Esophagus squamous epithelium (tissue), 5 donors: Measurements from ENCODE around the gene EZH2. TPM values are rescaled to one million over a fixed set of nuclear protein-coding genes. Genes with fewer than 3 reads are reported as not detected.

Experiments used
- DNase-seq: peaks from one replicate; lab custom pipeline; 2025; lab: John Stamatoyannopoulos, UW
- H3K27ac ChIP-seq, 4 donors: fragments of 200-600 bp; sonication (generic); one replicate each; pipeline ENCODE4 v1.5.1; 2016 to 2019; ENCODE audit warnings: mild to moderate bottlenecking in 1 of 4
- H3K27me3 ChIP-seq, 4 donors: fragments of 200-600 bp; sonication (generic); 1 replicate in 3 of 4; 2 replicates in 1 of 4; pipeline versions ENCODE4 v1.5.1 to v1.6.0; 2017 to 2021; ENCODE audit warnings: antibody characterized with exemption in 1 of 4
- H3K36me3 ChIP-seq, 3 donors: fragments of 200-600 bp; sonication (generic); one replicate each; pipeline ENCODE4 v1.5.1; 2016 to 2019
- H3K4me1 ChIP-seq, 3 donors: fragments of 200-600 bp; sonication (generic); one replicate each; pipeline ENCODE4 v1.5.1; 2017 to 2019
- H3K4me3 ChIP-seq, 4 donors: fragments of 200-600 bp; sonication (generic); 1 replicate in 3 of 4; 2 replicates in 1 of 4; pipeline ENCODE4 v1.5.1; 2016 to 2019; ENCODE audit warnings: mild to moderate bottlenecking in 2 of 4, moderate library complexity in 1 of 4
- H3K9me3 ChIP-seq, 3 donors: fragments of 200-600 bp; sonication (generic); one replicate each; pipeline ENCODE4 v1.5.1; 2016 to 2019
- CTCF ChIP-seq, 6 experiments: fragments of 450-650 bp in 4 of 6; fragments of 200-600 bp in 2 of 6; sonication (generic) in 2 of 6; IDR thresholded peaks; one replicate each; pipeline ENCODE4 v1.5.1; 2016 to 2019; ENCODE audit warnings: antibody characterized with exemption in 6 of 6, mild to moderate bottlenecking in 4 of 6, moderate library complexity in 4 of 6
- POLR2A ChIP-seq, 4 donors: fragments of 450-650 bp; IDR thresholded peaks; one replicate each; pipeline ENCODE4 v1.6.1; 2017; ENCODE audit warnings: antibody characterized with exemption in 4 of 4, mild to moderate bottlenecking in 4 of 4, moderate library complexity in 3 of 4
- WGBS, 2 donors: methylation state at CpG; one replicate each; pipeline ENCODE4 v1.1.5; 2018; 5-methylcytosine and 5-hydroxymethylcytosine counted together
- intact Hi-C: fragments of 100-400 bp; cut with DNase I; formaldehyde crosslinking; loops from one replicate; pipeline ENCODE4 v1.15.0; 2022
- total RNA-seq, 4 donors: library from RNA; depleted of rRNA; stranded (reverse); fragments of >200 nt; gene quantifications; one replicate each; pipeline ENCODE4 v1.1.0, GENCODE V29; 2016
- donor health status: DM: yes; HTN: yes; CAD: no.

EZH2 gene
- total RNA-seq, 4 donors from 2014 or later = 6.2 to 22.3 (median 12.7) TPM

- H3K4me1 ChIP-seq = peaks cover 0 to 21% (median 4%) of the 10 kb centered on the region in 3 donors
- no peak overlapping the region for H3K27ac ChIP-seq
These were observed 34.0 kb upstream of the EZH2 start for GRCh38 chr7:148918058-148918596.

GRCh38 chr7:148916186-148916585 lies 32.1 kb upstream of the EZH2 start:
- Histone ChIP-seq H3K27ac (no peak overlapping the region), H3K27me3 (no peaks in the 10 kb centered on the region), H3K36me3 (no peaks in the 10 kb centered on the region), H3K4me3 (no peak overlapping the region), H3K4me1 (peaks cover 0 to 30% (median 4%) of the 10 kb centered on the region in 3 donors), H3K9me3 (no peaks in the 10 kb centered on the region)
- no peak for TF ChIP-seq CTCF (IDR thresholded peaks at IDR 0.05)
- no peak for TF ChIP-seq POLR2A (IDR thresholded peaks at IDR 0.05)
- DNase-seq = no peak
- 33% methylated on average over 1 of the region's 1 CpG for WGBS, 2 donors
- intact Hi-C loops = no loop called here

More at GRCh38 chr7:148918058-148918596, 34.0 kb upstream of the EZH2 start:
- no peak for TF ChIP-seq CTCF (IDR thresholded peaks at IDR 0.05)
- TF ChIP-seq POLR2A (IDR thresholded peaks at IDR 0.05) = no peak
- intact Hi-C loops = no loop called here
- no peaks in the 10 kb centered on the region for H3K27me3 ChIP-seq
- WGBS, 2 donors = 86 to 90% methylated on average over 9 to 10 of the region's 10 CpGs
- H3K9me3 ChIP-seq = no peaks in the 10 kb centered on the region
- DNase-seq = no peak
- no peaks in the 10 kb centered on the region for H3K36me3 ChIP-seq
- H3K4me3 ChIP-seq = no peak overlapping the region

GRCh38 chr7:148915211-148915610 lies 31.1 kb upstream of the EZH2 start:
- no peak overlapping the region for H3K4me3 ChIP-seq
- DNase-seq = no peak
- intact Hi-C loops = no loop called here
- H3K27ac ChIP-seq = no peak overlapping the region
- TF ChIP-seq CTCF (IDR thresholded peaks at IDR 0.05) = no peak
- no peak for TF ChIP-seq POLR2A (IDR thresholded peaks at IDR 0.05)
- no peaks in the 10 kb centered on the region for H3K36me3 ChIP-seq
- H3K4me1 ChIP-seq = peaks cover 0 to 38% (median 4%) of the 10 kb centered on the region in 3 donors
- WGBS, 2 donors = 66 to 78% methylated on average over 6 to 7 of the region's 7 CpGs
- H3K27me3 ChIP-seq = no peaks in the 10 kb centered on the region
- no peaks in the 10 kb centered on the region for H3K9me3 ChIP-seq

- Histone ChIP-seq H3K9me3 (no peaks in the 10 kb centered on the region), H3K4me1 (peaks cover 0 to 42% (median 4%) of the 10 kb centered on the region in 3 donors), H3K27me3 (no peaks in the 10 kb centered on the region), H3K36me3 (no peaks in the 10 kb centered on the region), H3K4me3 (no peak overlapping the region), H3K27ac (peak overlapping the region in 1 of 4 donors; percentile 36)
- TF ChIP-seq CTCF (IDR thresholded peaks at IDR 0.05) (no peak), POLR2A (IDR thresholded peaks at IDR 0.05) (no peak)
- WGBS, 2 donors = 52 to 55% methylated on average over 3 to 5 of the region's 10 CpGs
- intact Hi-C loops = no loop called here
- no peak for DNase-seq
These were observed 30.2 kb upstream of the EZH2 start for GRCh38 chr7:148914208-148914777.

GRCh38 chr7:148912758-148913541 lies 28.9 kb upstream of the EZH2 start:
- Histone ChIP-seq H3K27me3 (peaks cover 0 to 9% (median 0%) of the 10 kb centered on the region in 4 donors), H3K9me3 (no peaks in the 10 kb centered on the region), H3K4me3 (no peak overlapping the region), H3K36me3 (no peaks in the 10 kb centered on the region), H3K4me1 (peaks cover 0 to 54% (median 4%) of the 10 kb centered on the region in 3 donors), H3K27ac (no peak overlapping the region)
- intact Hi-C loops = no loop called here
- TF ChIP-seq CTCF (IDR thresholded peaks at IDR 0.05) (no peak), POLR2A (IDR thresholded peaks at IDR 0.05) (no peak)
- no peak for DNase-seq
- WGBS, 2 donors = 72% methylated on average over 8 of the region's 8 CpGs
